HG03521 (cell line): Measurements from ENCODE around the gene SOX4.
"Not testable (repeated sequence)": the region's sequence is repeated elsewhere in the genome, so short reads cannot be mapped to it uniquely, and the experiment has no call there.

ENCODE experiments used
- ATAC-seq: cut with Tn5 transposase; IDR thresholded peaks from one replicate; pipeline ENCODE4 v1.9.1; 2021; ENCODE audit warnings: mild to moderate bottlenecking, moderate library complexity; ENCODE audit not compliant: unreplicated experiment

SOX4 gene

GRCh38 chr6:21593412-21593926 lies at the start of gene SOX4:
Gene SOX4, plus strand, starts transcription at chr6:21593751. Its CDS starts 784 bp downstream, at chr6:21594535.
- ATAC-seq, result peak; percentile 64

GRCh38 chr6:21552286-21552685 lies 41.3 kb upstream of the SOX4 start:
- ATAC-seq, result not testable (repeated sequence)

DNA sequence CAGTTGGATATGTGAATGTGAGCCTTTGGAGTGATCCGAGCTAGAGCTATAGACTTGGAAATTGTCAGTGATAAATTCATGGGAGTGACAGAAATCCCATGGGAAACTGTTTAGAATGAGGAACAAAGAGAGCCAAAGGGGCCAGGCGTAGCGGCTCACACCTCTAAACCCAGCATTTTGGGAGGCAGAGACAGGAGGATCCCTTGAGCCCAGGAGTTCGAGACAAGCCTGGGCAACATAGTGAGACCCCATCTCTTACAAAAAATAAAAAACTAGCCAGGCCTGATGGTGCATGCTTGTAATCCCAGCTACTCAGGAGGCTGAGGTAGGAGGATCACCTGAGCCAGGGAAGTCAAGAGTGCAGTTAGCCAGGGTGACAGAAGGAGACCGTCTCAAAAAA lies 39.3 kb upstream of the SOX4 start:
- no peak for ATAC-seq

DNA sequence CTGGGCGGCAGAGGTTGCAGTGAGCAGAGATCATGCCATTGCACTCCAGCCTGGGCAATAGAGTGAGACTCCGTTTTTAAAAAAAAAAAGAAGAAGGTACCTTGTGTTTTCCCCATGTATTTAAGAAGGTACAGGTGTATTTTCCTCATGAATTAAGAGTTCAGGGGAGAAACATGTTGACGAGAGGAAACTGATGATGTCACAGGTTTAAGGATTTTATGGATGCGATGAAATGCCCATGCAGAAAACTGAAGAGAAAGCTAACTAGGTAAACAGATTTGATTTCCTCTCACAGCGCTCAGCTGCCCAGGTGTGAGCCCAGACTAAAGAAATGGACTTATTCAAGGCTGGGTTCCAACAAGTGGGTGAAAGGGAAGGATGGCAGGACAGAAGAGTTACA lies 38.4 kb upstream of the SOX4 start:
- ATAC-seq, result no peak

DNA sequence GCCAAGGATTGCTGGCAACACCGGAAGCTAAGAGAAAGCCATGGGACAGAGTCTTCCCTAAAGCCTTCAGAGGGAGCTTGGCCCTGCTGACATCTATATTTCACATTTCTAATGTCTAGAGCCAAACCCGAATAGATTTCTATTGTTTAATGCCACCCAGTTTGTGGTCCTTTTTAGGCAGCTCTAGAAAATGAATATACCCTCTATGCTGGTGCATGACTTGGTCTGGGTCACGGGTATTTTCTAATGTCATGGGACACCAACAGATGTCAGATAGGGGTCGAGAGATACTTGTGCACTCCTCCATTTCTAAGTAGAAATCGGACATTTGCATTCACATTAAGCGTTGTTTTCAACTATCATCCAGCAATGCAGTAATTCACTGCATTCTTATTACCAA lies 37.0 kb upstream of the SOX4 start:
- ATAC-seq, result no peak

GRCh38 chr6:21556968-21557721 lies 36.4 kb upstream of the SOX4 start:
- no peak for ATAC-seq

- no peak for ATAC-seq
Observed at GRCh38 chr6:21559238-21559637, 34.3 kb upstream of the SOX4 start.

DNA sequence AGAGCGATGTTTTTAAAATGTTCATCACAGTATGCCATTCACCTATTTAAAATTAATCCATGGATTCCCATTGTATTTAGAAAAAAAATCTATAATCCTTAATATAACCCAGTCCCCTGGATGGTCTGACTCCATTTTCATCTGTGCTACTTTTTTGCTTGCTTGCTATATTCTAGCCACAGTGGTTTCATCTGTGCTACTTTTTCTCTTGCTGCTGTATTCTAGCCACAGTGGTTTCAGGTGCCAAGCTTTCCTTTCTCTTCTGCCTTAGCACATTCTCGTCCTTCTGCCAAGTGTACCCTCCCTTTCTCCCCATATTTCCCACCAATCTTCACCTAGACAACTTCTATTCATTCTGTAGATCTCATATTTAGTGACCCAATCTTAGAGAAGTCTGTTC lies 33.3 kb upstream of the SOX4 start:
- ATAC-seq, result no peak

- ATAC-seq, result no peak
Observed at GRCh38 chr6:21565431-21565830, 28.1 kb upstream of the SOX4 start.

DNA sequence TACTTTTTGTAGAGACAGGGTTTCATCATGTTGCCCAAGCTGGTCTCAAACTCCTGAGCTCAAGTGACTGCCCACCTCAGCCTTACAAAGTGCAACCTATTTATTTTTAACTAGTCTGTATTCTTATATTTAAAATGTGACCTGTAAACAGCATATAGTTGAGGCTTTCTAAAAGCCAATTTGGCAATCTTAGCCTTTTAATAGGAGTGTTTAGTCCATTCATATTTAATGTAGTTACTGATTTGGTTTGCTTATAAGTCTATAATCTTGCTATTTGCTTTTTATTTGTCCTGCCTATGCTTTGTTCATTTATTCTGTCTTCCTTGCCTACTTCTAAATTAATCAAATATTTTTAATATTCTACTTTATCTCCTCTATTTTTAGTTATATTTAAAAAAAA lies 15.0 kb upstream of the SOX4 start:
- ATAC-seq, result no peak

- no peak for ATAC-seq
Observed at GRCh38 chr6:21582651-21583050, 10.9 kb upstream of the SOX4 start.

GRCh38 chr6:21586300-21586699 lies 7.3 kb upstream of the SOX4 start:
- no peak for ATAC-seq

- peak; percentile 5 for ATAC-seq
Observed at GRCh38 chr6:21586740-21587178, 6.8 kb upstream of the SOX4 start.

DNA sequence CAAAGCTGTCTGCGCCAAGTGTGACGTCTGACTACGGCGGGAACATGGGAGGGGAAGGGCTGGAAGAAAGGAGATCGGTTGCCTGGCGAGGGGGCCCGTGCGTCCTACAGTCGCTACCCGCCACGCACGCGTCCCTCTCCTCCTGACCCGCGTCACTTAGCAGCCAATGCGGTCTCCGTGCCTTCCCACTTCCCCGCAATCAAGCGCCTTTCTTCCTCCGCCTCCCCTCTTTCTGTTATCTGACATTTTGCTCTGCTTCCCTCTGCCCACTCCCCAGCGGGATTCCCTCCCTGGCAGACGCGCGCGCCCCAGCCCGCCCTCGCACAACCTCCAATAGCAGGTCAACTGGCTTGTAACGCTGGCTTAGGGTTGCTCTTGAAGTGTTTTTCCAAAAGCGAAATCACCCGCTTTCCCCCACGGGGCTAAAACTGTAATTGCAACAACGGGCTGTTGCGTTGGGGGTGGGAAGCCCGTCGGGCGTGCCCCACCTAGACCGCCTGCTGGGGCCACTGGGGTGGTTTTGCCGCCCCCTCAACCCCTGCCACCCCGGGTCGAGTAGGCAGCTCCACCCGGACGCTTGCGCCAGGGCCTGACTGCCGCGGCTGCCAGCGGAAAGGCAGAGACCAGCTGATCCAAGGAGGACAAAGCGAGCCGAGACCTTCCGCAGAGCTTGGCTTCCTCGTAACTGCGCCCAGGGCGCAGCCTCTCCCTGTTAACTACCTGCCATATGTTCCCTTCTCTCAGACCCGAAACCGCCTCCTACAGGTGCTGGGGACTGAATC lies 6.2 kb upstream of the SOX4 start:
- ATAC-seq, result peak; percentile 30

- ATAC-seq, result peak; percentile 40
Observed at GRCh38 chr6:21587961-21588480, 5.5 kb upstream of the SOX4 start.

GRCh38 chr6:21588481-21589351 lies 4.8 kb upstream of the SOX4 start:
- ATAC-seq, result peak; percentile 27

GRCh38 chr6:21589352-21590345 lies 3.9 kb upstream of the SOX4 start:
- peak; percentile 21 for ATAC-seq

- no peak for ATAC-seq
Observed at GRCh38 chr6:21590346-21590745, 3.2 kb upstream of the SOX4 start.

DNA sequence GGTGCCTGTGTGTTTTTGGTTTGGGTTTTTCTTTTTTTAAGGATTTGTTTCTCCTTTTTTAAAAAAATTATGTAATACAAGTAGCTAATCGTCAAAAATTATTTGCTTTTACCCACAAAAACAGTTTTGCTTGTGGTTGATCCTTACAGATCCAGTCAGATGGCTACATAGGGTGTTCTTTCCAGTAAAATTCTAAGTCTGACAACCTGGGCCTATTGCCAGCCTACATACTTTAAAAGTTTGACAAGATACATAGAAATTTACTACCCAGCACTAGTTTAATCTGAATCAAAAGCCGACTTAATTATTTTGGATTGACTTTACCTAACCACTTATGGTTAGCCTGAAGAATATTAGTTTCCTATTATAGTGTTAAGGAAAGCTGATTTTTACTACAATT lies 2.1 kb upstream of the SOX4 start:
- ATAC-seq, result no peak

GRCh38 chr6:21592953-21593352 lies 598 bp upstream of the SOX4 start:
- ATAC-seq, result no peak
